GM10248 (cell line): ENCODE measurements around the gene TRABD2A.

Experiments
- CTCF ChIA-PET: fragments of 300-600 bp; sonication (Branson Sonifier 250); formaldehyde crosslinking; extraction: SDS; loops from one replicate; lab custom pipeline; 2021; ENCODE audit warnings: antibody characterized with exemption; lab: Yijun Ruan, JAX
- POLR2A ChIA-PET: fragments of 350-650 bp; sonication (Branson Sonifier 250); formaldehyde crosslinking; extraction: SDS; loops from one replicate; lab custom pipeline; 2020; ENCODE audit warnings: antibody characterized with exemption; lab: Yijun Ruan, JAX
- DNase-seq: peaks from one replicate; pipeline ENCODE4 v3.0.0; 2012; ENCODE audit errors: extremely low spot score
- CTCF ChIP-seq: IDR thresholded peaks from 2 replicates; pipeline ENCODE4 v1.5.1; 2012; ENCODE audit warnings: mild to moderate bottlenecking, low read depth; ENCODE audit errors: extremely low read depth, missing control alignments, control extremely low read depth

Gene TRABD2A

GRCh38 chr2:84821806-84822205 lies 59.1 kb downstream of the TRABD2A start:
- DNase-seq: no peak
- no peak for TF ChIP-seq CTCF
- POLR2A ChIA-PET: no interaction called here
- CTCF ChIA-PET: interaction anchor here (1.2 kb wide), 1 partner anchor 104 kb away, joined by 3 read pairs; no protein-coding TSS in a partner anchor

- peak; percentile 71 for DNase-seq
- POLR2A ChIA-PET: no interaction called here
- no peak for TF ChIP-seq CTCF
- CTCF ChIA-PET: interaction anchor here (1.1 to 1.6 kb wide), 2 partner anchors 9 to 108 kb away, joined by 3 to 6 read pairs; no protein-coding TSS in a partner anchor
These were observed 63.6 kb downstream of the TRABD2A start for GRCh38 chr2:84817239-84817655.

- ChIA-PET CTCF (interaction anchor here (1.6 kb wide), 1 partner anchor 109 kb away, joined by 6 read pairs; no protein-coding TSS in a partner anchor), POLR2A (no interaction called here)
- DNase-seq: peak; percentile 44
- no peak for TF ChIP-seq CTCF
These were observed 64.4 kb downstream of the TRABD2A start for GRCh38 chr2:84816426-84817026.

- CTCF ChIA-PET: no interaction called here
- no peak for DNase-seq
- no peak for TF ChIP-seq CTCF
- POLR2A ChIA-PET: no interaction called here
These were observed 65.7 kb downstream of the TRABD2A start for GRCh38 chr2:84815146-84815545.

GRCh38 chr2:84811839-84812431 lies 68.9 kb downstream of the TRABD2A start:
- ChIA-PET CTCF (no interaction called here), POLR2A (no interaction called here)
- no peak for DNase-seq
- TF ChIP-seq CTCF: no peak

GRCh38 chr2:84808279-84808678 lies 72.6 kb downstream of the TRABD2A start:
- POLR2A ChIA-PET: no interaction called here
- TF ChIP-seq CTCF: no peak
- no peak for DNase-seq
- CTCF ChIA-PET: no interaction called here
